Measurements from ENCODE around the gene ATP13A5. TPM values are rescaled to one million over a fixed set of nuclear protein-coding genes. Genes with fewer than 3 reads are reported as not detected.

Gene ATP13A5
- total RNA-seq, 1 donor: not detected

- Histone ChIP-seq H4K20me1 (ENCODE audit: insufficient read depth, low read length) (no peaks in the 10 kb centered on the region), H3K79me2 (ENCODE audit: insufficient read depth, low read length) (no peaks in the 10 kb centered on the region), H3K4me1 (ENCODE audit: insufficient read depth, low read length) (no peaks in the 10 kb centered on the region), H2AFZ (ENCODE audit: low read length) (no peak overlapping the region), H3K27ac (ENCODE audit: low read depth, low read length) (no peak overlapping the region), H3K9me3 (ENCODE audit: low read depth, low read length) (no peaks in the 10 kb centered on the region), H3K4me3 (ENCODE audit: insufficient read depth, low read length) (no peak overlapping the region), H3K27me3 (ENCODE audit: insufficient read depth, low read length) (no peaks in the 10 kb centered on the region), H3K4me2 (ENCODE audit: insufficient read depth, low read length) (no peak overlapping the region), H3K36me3 (ENCODE audit: insufficient read depth, low read length) (no peaks in the 10 kb centered on the region)
- no peak for DNase-seq (ENCODE audit: insufficient read length, low spot score, missing footprints)
- no peak for TF ChIP-seq CTCF (IDR thresholded peaks at IDR 0.05; ENCODE audit: extremely low read depth, low read depth, low read length)
Measured at GRCh38 chr3:193295985-193296384, 82.6 kb downstream of the ATP13A5 start.

- Histone ChIP-seq H3K79me2 (ENCODE audit: insufficient read depth, low read length) (no peaks in the 10 kb centered on the region), H4K20me1 (ENCODE audit: insufficient read depth, low read length) (no peaks in the 10 kb centered on the region), H3K36me3 (ENCODE audit: insufficient read depth, low read length) (no peaks in the 10 kb centered on the region), H3K4me1 (ENCODE audit: insufficient read depth, low read length) (no peaks in the 10 kb centered on the region), H3K27me3 (ENCODE audit: insufficient read depth, low read length) (no peaks in the 10 kb centered on the region), H2AFZ (ENCODE audit: low read length) (no peak overlapping the region), H3K4me2 (ENCODE audit: insufficient read depth, low read length) (no peak overlapping the region), H3K4me3 (ENCODE audit: insufficient read depth, low read length) (no peak overlapping the region), H3K27ac (ENCODE audit: low read depth, low read length) (no peak overlapping the region), H3K9me3 (ENCODE audit: low read depth, low read length) (no peaks in the 10 kb centered on the region)
- TF ChIP-seq CTCF (IDR thresholded peaks at IDR 0.05; ENCODE audit: extremely low read depth, low read depth, low read length): no peak
- DNase-seq (ENCODE audit: insufficient read length, low spot score, missing footprints): no peak
Measured at GRCh38 chr3:193292386-193292785, 86.2 kb downstream of the ATP13A5 start.

- no peak overlapping the region for H3K4me2 ChIP-seq (ENCODE audit: insufficient read depth, low read length)
- H3K27ac ChIP-seq (ENCODE audit: low read depth, low read length): no peak overlapping the region
- H3K9me3 ChIP-seq (ENCODE audit: low read depth, low read length): no peaks in the 10 kb centered on the region
- H4K20me1 ChIP-seq (ENCODE audit: insufficient read depth, low read length): no peaks in the 10 kb centered on the region
- TF ChIP-seq CTCF (IDR thresholded peaks at IDR 0.05; ENCODE audit: extremely low read depth, low read depth, low read length): no peak
- no peaks in the 10 kb centered on the region for H3K4me1 ChIP-seq (ENCODE audit: insufficient read depth, low read length)
- no peaks in the 10 kb centered on the region for H3K27me3 ChIP-seq (ENCODE audit: insufficient read depth, low read length)
- H3K36me3 ChIP-seq (ENCODE audit: insufficient read depth, low read length): no peaks in the 10 kb centered on the region
- H3K4me3 ChIP-seq (ENCODE audit: insufficient read depth, low read length): no peak overlapping the region
- no peak overlapping the region for H2AFZ ChIP-seq (ENCODE audit: low read length)
- no peaks in the 10 kb centered on the region for H3K79me2 ChIP-seq (ENCODE audit: insufficient read depth, low read length)
- DNase-seq (ENCODE audit: insufficient read length, low spot score, missing footprints): peak; percentile 25
Measured at GRCh38 chr3:193271101-193271840, 107.3 kb downstream of the ATP13A5 start.

- no peaks in the 10 kb centered on the region for H3K36me3 ChIP-seq (ENCODE audit: insufficient read depth, low read length)
- no peak overlapping the region for H3K4me3 ChIP-seq (ENCODE audit: insufficient read depth, low read length)
- TF ChIP-seq CTCF (IDR thresholded peaks at IDR 0.05; ENCODE audit: extremely low read depth, low read depth, low read length): no peak
- no peaks in the 10 kb centered on the region for H3K4me1 ChIP-seq (ENCODE audit: insufficient read depth, low read length)
- no peaks in the 10 kb centered on the region for H3K9me3 ChIP-seq (ENCODE audit: low read depth, low read length)
- H3K4me2 ChIP-seq (ENCODE audit: insufficient read depth, low read length): no peak overlapping the region
- no peak for DNase-seq (ENCODE audit: insufficient read length, low spot score, missing footprints)
- H2AFZ ChIP-seq (ENCODE audit: low read length): no peak overlapping the region
- H3K27me3 ChIP-seq (ENCODE audit: insufficient read depth, low read length): no peaks in the 10 kb centered on the region
- H4K20me1 ChIP-seq (ENCODE audit: insufficient read depth, low read length): no peaks in the 10 kb centered on the region
- no peak overlapping the region for H3K27ac ChIP-seq (ENCODE audit: low read depth, low read length)
- no peaks in the 10 kb centered on the region for H3K79me2 ChIP-seq (ENCODE audit: insufficient read depth, low read length)
Measured at GRCh38 chr3:193270451-193270850, 108.1 kb downstream of the ATP13A5 start.

Data from osteoblast (primary cell).